IPS-18c (cell line): ENCODE measurements around the gene PAPOLB.

Source experiments
- H3K4me3 ChIP-seq: 2 replicates; pipeline ENCODE4 v1.7.0; 2013; ENCODE audit warnings: low read depth, mild to moderate bottlenecking, low read length, moderate library complexity; ENCODE audit not compliant: insufficient read depth
- H3K9me3 ChIP-seq: one replicate; pipeline ENCODE4 v1.6.1; 2013; ENCODE audit warnings: mild to moderate bottlenecking, low read length, moderate library complexity; ENCODE audit not compliant: control insufficient read depth, insufficient read depth

PAPOLB gene

GRCh38 chr7:4882169-4883032 lies 20.6 kb upstream of the PAPOLB start:
- peak overlapping the region; percentile 70 for H3K4me3 ChIP-seq

GRCh38 chr7:4880218-4880617 lies 18.4 kb upstream of the PAPOLB start:
- Histone ChIP-seq H3K9me3 (no peaks in the 10 kb centered on the region), H3K4me3 (no peak overlapping the region)

More at GRCh38 chr7:4882169-4883032, 20.6 kb upstream of the PAPOLB start:
- H3K9me3 ChIP-seq: no peaks in the 10 kb centered on the region

GRCh38 chr7:4879396-4880081 lies 17.7 kb upstream of the PAPOLB start:
- no peaks in the 10 kb centered on the region for H3K9me3 ChIP-seq

GRCh38 chr7:4878336-4879335 lies 16.8 kb upstream of the PAPOLB start:
- no peaks in the 10 kb centered on the region for H3K9me3 ChIP-seq
- H3K4me3 ChIP-seq: no peak overlapping the region

More at GRCh38 chr7:4879396-4880081, 17.7 kb upstream of the PAPOLB start:
- no peak overlapping the region for H3K4me3 ChIP-seq

GRCh38 chr7:4876586-4876985 lies 14.8 kb upstream of the PAPOLB start:
- H3K4me3 ChIP-seq: no peak overlapping the region
- no peaks in the 10 kb centered on the region for H3K9me3 ChIP-seq

- Histone ChIP-seq H3K4me3 (no peak overlapping the region), H3K9me3 (no peaks in the 10 kb centered on the region)
Observed at GRCh38 chr7:4875391-4875790, 13.6 kb upstream of the PAPOLB start.

GRCh38 chr7:4873071-4873944 lies 11.5 kb upstream of the PAPOLB start:
- Histone ChIP-seq H3K9me3 (no peaks in the 10 kb centered on the region), H3K4me3 (no peak overlapping the region)

GRCh38 chr7:4871930-4872675 lies 10.3 kb upstream of the PAPOLB start:
- Histone ChIP-seq H3K4me3 (no peak overlapping the region), H3K9me3 (no peaks in the 10 kb centered on the region)

- Histone ChIP-seq H3K4me3 (no peak overlapping the region), H3K9me3 (no peaks in the 10 kb centered on the region)
Observed at GRCh38 chr7:4871056-4871680, 9.3 kb upstream of the PAPOLB start.

GRCh38 chr7:4868493-4868892 lies 6.7 kb upstream of the PAPOLB start:
- H3K4me3 ChIP-seq: no peak overlapping the region

GRCh38 chr7:4866528-4867496 lies 5.0 kb upstream of the PAPOLB start:
- Histone ChIP-seq H3K9me3 (peaks cover 5% of the 10 kb centered on the region), H3K4me3 (no peak overlapping the region)

More at GRCh38 chr7:4868493-4868892, 6.7 kb upstream of the PAPOLB start:
- no peaks in the 10 kb centered on the region for H3K9me3 ChIP-seq

GRCh38 chr7:4862156-4862555 lies 326 bp upstream of the PAPOLB start:
- peak overlapping the region; percentile 52 for H3K4me3 ChIP-seq
- peaks cover 5% of the 10 kb centered on the region for H3K9me3 ChIP-seq

- H3K9me3 ChIP-seq: peaks cover 5% of the 10 kb centered on the region
- H3K4me3 ChIP-seq: no peak overlapping the region
Observed at GRCh38 chr7:4861227-4861626, 603 bp downstream of the PAPOLB start.

- Histone ChIP-seq H3K9me3 (peaks cover 2% of the 10 kb centered on the region), H3K4me3 (no peak overlapping the region)
Observed at GRCh38 chr7:4857189-4857588, 4.6 kb downstream of the PAPOLB start.
